ENCODE measurements around the gene FYN. TPM values are rescaled to one million over a fixed set of nuclear protein-coding genes. Genes with fewer than 3 reads are reported as not detected.
"Not testable (repeated sequence)": the region's sequence is repeated elsewhere in the genome, so short reads cannot be mapped to it uniquely, and the experiment has no call there.

FYN gene
- total RNA-seq, 2 donors from 2014 or later, result 25.7 to 83.1 TPM

DNA sequence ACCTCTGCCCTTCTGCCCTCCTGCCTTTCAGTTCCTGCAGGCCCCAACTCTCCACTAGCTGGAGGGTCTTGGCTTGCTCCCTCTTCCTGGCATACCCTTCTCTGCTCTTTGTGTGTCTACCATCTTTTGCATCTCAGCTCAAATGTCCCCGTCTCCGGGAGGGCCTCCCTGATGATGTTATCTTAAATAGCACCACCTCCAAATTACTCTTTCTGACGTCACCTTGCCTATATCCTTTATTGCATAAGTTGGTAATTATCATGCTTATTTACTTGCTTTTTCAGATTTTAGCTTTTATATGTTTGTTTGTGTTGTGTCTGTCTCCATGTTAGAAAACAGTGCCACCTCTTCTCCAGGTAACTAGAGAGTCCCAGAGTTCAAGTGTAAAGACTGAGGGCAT lies 36.0 kb upstream of the FYN start:
- DNase-seq (no peak), ATAC-seq (no peak)
- intact Hi-C loops (cut with DNase I), result no loop called here
- Histone ChIP-seq H3K4me1 (no peaks in the 10 kb centered on the region), H3K27me3 (no peaks in the 10 kb centered on the region), H3K9me3 (no peaks in the 10 kb centered on the region), H3K36me3 (replicated peaks in 1 of 2; ENCODE audit: insufficient read depth in 1 of 2, low read depth in 2 of 2) (no peaks in the 10 kb centered on the region), H3K4me3 (no peak overlapping the region), H3K27ac (no peak overlapping the region)
- WGBS, 2 donors, result 66 to 91% methylated on average over 3 of the region's 3 CpGs
- TF ChIP-seq, protein P1, sequence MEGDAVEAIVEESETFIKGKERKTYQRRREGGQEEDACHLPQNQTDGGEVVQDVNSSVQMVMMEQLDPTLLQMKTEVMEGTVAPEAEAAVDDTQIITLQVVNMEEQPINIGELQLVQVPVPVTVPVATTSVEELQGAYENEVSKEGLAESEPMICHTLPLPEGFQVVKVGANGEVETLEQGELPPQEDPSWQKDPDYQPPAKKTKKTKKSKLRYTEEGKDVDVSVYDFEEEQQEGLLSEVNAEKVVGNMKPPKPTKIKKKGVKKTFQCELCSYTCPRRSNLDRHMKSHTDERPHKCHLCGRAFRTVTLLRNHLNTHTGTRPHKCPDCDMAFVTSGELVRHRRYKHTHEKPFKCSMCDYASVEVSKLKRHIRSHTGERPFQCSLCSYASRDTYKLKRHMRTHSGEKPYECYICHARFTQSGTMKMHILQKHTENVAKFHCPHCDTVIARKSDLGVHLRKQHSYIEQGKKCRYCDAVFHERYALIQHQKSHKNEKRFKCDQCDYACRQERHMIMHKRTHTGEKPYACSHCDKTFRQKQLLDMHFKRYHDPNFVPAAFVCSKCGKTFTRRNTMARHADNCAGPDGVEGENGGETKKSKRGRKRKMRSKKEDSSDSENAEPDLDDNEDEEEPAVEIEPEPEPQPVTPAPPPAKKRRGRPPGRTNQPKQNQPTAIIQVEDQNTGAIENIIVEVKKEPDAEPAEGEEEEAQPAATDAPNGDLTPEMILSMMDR (IDR thresholded peaks at IDR 0.05), result no peak
- TF ChIP-seq POLR2A (IDR thresholded peaks at IDR 0.05), result no peak

DNA sequence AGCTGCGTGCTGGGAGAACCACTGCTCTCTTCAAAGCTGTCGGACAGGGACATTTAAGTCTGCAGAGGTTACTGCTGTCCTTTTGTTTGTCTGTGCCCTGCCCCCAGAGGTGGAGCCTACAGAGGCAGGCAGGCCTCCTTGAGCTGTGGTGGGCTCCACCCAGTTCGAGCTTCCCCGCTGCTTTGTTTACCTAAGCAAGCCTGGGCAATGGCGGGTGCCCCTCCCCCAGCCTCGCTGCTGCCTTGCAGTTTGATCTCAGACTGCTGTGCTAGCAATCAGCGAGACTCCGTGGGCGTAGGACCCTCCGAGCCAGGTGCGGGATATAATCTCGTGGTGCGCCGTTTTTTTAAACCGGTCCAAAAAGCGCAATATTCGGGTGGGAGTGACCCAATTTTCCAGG lies 35.1 kb upstream of the FYN start:
- ATAC-seq; H3K9me3 ChIP-seq; intact Hi-C loops (cut with DNase I); H3K36me3 ChIP-seq (replicated peaks in 1 of 2; ENCODE audit: insufficient read depth in 1 of 2, low read depth in 2 of 2); H3K27ac ChIP-seq; DNase-seq; H3K27me3 ChIP-seq; H3K4me3 ChIP-seq; H3K4me1 ChIP-seq: not testable (repeated sequence)
- 77% methylated on average over 14 of the region's 17 CpGs; no CpG with 5 or more reads in 1 of the 2 donors for WGBS, 2 donors

DNA sequence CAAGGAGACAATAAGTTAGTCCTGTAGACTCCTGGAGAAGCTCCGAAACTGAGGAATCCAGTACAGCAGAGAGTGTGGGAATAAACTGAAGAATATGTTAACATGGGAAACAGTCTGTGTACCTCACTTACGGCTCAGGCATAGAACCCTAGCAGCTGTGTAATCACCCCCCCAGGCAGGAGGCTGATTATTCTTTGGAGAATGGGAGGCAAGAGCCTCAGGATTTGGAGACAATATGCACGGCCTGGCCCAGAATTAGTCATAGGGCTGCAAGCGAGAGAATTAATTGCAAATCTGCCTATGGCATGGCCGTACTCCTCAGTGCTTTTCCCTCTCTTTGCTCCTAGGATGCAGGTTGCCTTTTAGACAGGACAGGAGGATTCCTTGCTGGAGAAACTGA lies 27.5 kb upstream of the FYN start:
- Histone ChIP-seq H3K27ac (no peak overlapping the region), H3K27me3 (no peaks in the 10 kb centered on the region), H3K4me3 (no peak overlapping the region), H3K4me1 (no peaks in the 10 kb centered on the region), H3K9me3 (no peaks in the 10 kb centered on the region), H3K36me3 (replicated peaks in 1 of 2; ENCODE audit: insufficient read depth in 1 of 2, low read depth in 2 of 2) (no peaks in the 10 kb centered on the region)
- intact Hi-C loops (cut with DNase I), result no loop called here
- 88 to 91% methylated on average over 5 of the region's 5 CpGs for WGBS, 2 donors
- ATAC-seq (no peak), DNase-seq (no peak)
- TF ChIP-seq, protein P1 (IDR thresholded peaks at IDR 0.05), result no peak
- no peak for TF ChIP-seq POLR2A (IDR thresholded peaks at IDR 0.05)

DNA sequence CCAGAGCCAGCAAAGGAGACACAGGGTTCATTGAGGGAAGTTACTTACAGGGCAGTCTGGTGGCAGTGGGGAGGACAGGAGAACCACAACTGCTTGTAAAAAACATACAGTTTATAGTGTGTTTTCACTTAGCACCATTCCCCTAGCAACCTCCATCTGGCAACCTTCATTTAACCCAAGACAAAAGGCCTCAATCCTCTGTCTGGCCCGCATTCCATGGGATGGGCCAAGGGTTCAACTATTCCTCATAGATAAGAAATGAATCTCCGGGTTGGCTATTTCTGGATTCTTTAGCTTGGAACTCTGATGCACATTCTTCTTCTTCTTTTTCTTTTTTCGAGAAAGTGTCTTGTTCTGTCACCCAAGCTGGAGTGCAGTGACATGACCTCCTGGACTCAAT lies 26.3 kb upstream of the FYN start:
- Histone ChIP-seq H3K4me3 (no peak overlapping the region), H3K4me1 (no peaks in the 10 kb centered on the region), H3K27ac (no peak overlapping the region), H3K9me3 (no peaks in the 10 kb centered on the region), H3K27me3 (no peaks in the 10 kb centered on the region), H3K36me3 (replicated peaks in 1 of 2; ENCODE audit: insufficient read depth in 1 of 2, low read depth in 2 of 2) (no peaks in the 10 kb centered on the region)
- DNase-seq (no peak), ATAC-seq (no peak)
- TF ChIP-seq POLR2A (IDR thresholded peaks at IDR 0.05), result no peak
- TF ChIP-seq, protein P1 (IDR thresholded peaks at IDR 0.05), result no peak
- intact Hi-C loops (cut with DNase I), result no loop called here
- WGBS, 2 donors, result 77 to 79% methylated on average over 3 of the region's 3 CpGs

DNA sequence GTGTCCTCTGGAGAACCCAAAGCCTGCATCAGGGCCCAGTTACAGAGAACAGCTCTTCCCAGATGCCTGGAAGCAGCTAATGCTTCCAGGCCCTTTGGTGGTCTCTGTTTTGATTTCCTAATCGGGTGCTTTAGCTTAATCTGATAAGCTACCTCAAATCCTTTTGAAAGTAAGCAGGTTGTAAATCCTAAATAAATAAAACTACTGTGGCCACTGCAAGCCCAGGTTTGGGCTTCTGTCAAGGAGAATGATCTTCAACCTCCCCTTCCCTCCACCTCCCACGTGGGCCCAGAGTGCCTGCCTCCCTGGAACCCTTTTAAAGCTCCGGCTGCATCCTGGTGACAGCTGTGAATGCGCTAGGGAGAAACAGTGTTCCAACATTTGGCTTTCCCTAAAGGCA lies 25.2 kb upstream of the FYN start:
- 73% methylated on average over 4 of the region's 4 CpGs for WGBS, 2 donors
- no peak for DNase-seq
- intact Hi-C loops (cut with DNase I), result no loop called here
- H3K9me3 ChIP-seq, result no peaks in the 10 kb centered on the region
- TF ChIP-seq, protein P1 (IDR thresholded peaks at IDR 0.05), result no peak
- TF ChIP-seq POLR2A (IDR thresholded peaks at IDR 0.05), result no peak
- H3K36me3 ChIP-seq (replicated peaks in 1 of 2; ENCODE audit: insufficient read depth in 1 of 2, low read depth in 2 of 2), result no peaks in the 10 kb centered on the region
- H3K4me3 ChIP-seq, result no peak overlapping the region
- H3K27ac ChIP-seq, result no peak overlapping the region
- H3K27me3 ChIP-seq, result no peaks in the 10 kb centered on the region
- no peaks in the 10 kb centered on the region for H3K4me1 ChIP-seq
- ATAC-seq, result no peak
